CD4-positive, alpha-beta T cell (primary cell): ENCODE measurements around the gene NDNF. TPM values are rescaled to one million over a fixed set of nuclear protein-coding genes. Genes with fewer than 3 reads are reported as not detected.

Source experiments
- ATAC-seq: fragments of 200-7000 bp; cut with Tn5 transposase; one replicate; pipeline ENCODE4 v1.10.0; 2022; ENCODE audit warnings: mild to moderate bottlenecking; ENCODE audit not compliant: poor library complexity
- CTCF ChIA-PET: fragments of 350-600 bp; sonication (Branson Sonifier 250); formaldehyde crosslinking; loops from one replicate; lab custom pipeline; 2021; ENCODE audit warnings: antibody characterized with exemption, inconsistent platforms; lab: Charles Lee
- POLR2A ChIA-PET: fragments of 350-600 bp; sonication (Branson Sonifier 250); formaldehyde crosslinking; loops from one replicate; lab custom pipeline; 2021; ENCODE audit warnings: antibody characterized with exemption, inconsistent platforms; lab: Charles Lee
- DNase-seq, 14 experiments: peaks; one replicate each; pipeline ENCODE4 v3.0.0-alpha.2; 2013 to 2020; ENCODE audit warnings: mixed read lengths in 2 of 14
- H3K27ac ChIP-seq, 2 donors: one replicate each; pipeline versions ENCODE4 v1.5.1 to v1.7.0; 2013; ENCODE audit warnings: low read length in 2 of 2, low read depth in 1 of 2, mild to moderate bottlenecking in 1 of 2
- H3K27me3 ChIP-seq, 2 experiments: 1 replicate in 1 of 2; 2 replicates in 1 of 2; pipeline versions ENCODE4 v1.6.1 to v1.7.0; 2013; ENCODE audit warnings: low read length in 2 of 2, control low read depth in 1 of 2, mild to moderate bottlenecking in 1 of 2, moderate library complexity in 1 of 2; ENCODE audit not compliant: insufficient read depth in 2 of 2, control insufficient read depth in 1 of 2
- H3K36me3 ChIP-seq: one replicate; pipeline ENCODE4 v1.6.1; 2013; ENCODE audit warnings: low read length, control low read depth; ENCODE audit not compliant: insufficient read depth
- H3K4me1 ChIP-seq: one replicate; pipeline ENCODE4 v1.6.1; 2013; ENCODE audit warnings: low read length, control low read depth; ENCODE audit not compliant: insufficient read depth
- H3K4me3 ChIP-seq: one replicate; pipeline ENCODE4 v1.5.1; 2013; ENCODE audit warnings: mild to moderate bottlenecking, low read length, moderate library complexity
- H3K9me3 ChIP-seq, 2 experiments: 1 replicate in 1 of 2; 2 replicates in 1 of 2; pipeline versions ENCODE4 v1.6.1 to v1.7.0; 2013; ENCODE audit warnings: low read length in 2 of 2, mild to moderate bottlenecking in 2 of 2, control low read depth in 1 of 2, moderate library complexity in 1 of 2; ENCODE audit not compliant: control insufficient read depth in 1 of 2, insufficient read depth in 1 of 2
- H3K27ac Mint-ChIP-seq: one replicate; pipeline ENCODE4 v1.8.0; 2020; ENCODE audit warnings: mixed read lengths
- H3K27me3 Mint-ChIP-seq: one replicate; pipeline ENCODE4 v1.8.0; 2021; ENCODE audit warnings: mixed read lengths
- H3K36me3 Mint-ChIP-seq: one replicate; pipeline ENCODE4 v1.8.0; 2021; ENCODE audit warnings: low read depth, mixed read lengths
- H3K4me1 Mint-ChIP-seq: one replicate; pipeline ENCODE4 v1.8.0; 2021; ENCODE audit warnings: low read depth, mixed read lengths
- H3K4me3 Mint-ChIP-seq: one replicate; pipeline ENCODE4 v1.8.0; 2020; ENCODE audit warnings: mild to moderate bottlenecking, mixed read lengths
- H3K9me3 Mint-ChIP-seq: one replicate; pipeline ENCODE4 v1.8.0; 2020; ENCODE audit warnings: mixed read lengths
- intact Hi-C, 2 experiments: fragments of 100-400 bp; cut with DNase I in 1 of 2; cut with micrococcal nuclease in 1 of 2; formaldehyde crosslinking; loops; one replicate each; pipeline versions ENCODE4 v1.15.1 to v1.9.0; 2023 to 2025; cut with DNase I, micrococcal nuclease
- total RNA-seq, 174 experiments: library from RNA in 2 of 174; stranded (reverse) in 2 of 174; gene quantifications; one replicate each; pipeline ENCODE4 v1.2.3 and lab custom pipeline; 2021 to 2026
- TF ChIP-seq, protein P1 (sequence below): fragments of 200-600 bp; IDR thresholded peaks from one replicate; pipeline ENCODE4 v1.8.0; 2022; ENCODE audit warnings: antibody characterized with exemption, mild to moderate bottlenecking

Gene NDNF
- total RNA-seq, 2 experiments from 2014 or later, result 0.25 TPM; not detected in 1

DNA sequence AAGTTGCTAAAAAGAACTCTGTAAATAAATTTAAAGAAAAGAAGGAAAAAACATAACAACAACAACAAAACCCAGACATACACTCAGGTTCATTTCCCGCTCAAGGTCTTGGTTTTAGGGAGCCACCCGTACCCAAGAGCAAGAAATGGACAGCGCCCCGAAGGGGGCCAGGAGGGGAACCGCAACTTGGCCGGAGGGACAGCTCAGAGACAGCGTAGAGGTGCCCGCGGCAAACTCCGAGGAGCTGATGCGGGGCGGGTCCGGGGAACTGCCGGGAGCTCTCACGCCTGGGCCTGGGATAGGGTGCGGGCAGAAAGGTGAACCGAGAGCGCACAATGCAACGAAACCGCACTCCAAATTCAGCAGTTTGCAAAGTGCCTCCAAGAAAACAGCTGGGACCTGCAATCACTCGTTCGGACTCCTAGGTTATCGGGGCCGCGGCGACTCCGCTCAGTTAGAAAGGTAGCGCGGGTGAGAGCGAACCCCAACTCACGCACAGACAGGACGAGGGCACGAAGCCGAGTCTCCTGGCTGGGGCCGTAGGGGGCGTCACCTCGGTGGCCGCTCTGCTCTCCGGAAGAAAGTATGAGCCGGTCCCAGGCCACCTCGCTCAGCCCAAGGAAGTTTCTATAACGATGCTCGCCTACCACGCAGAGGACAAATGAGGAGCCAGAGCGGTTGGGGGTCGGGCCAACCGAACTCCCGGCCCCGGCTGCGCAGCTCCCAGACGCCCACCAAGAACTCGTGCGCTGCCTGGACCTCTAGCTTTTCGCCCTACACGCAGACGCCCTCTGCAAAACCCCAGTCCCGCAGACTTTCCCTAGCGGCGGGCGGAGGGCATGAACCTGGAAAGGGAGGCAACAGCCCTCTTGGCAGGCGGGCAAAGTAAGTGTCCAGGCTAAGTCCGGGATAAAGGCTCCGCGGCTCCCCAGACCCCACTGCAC lies 1.4 kb downstream of the NDNF start:
- H3K9me3 Mint-ChIP-seq, result no peaks in the 10 kb centered on the region
- TF ChIP-seq, protein P1, sequence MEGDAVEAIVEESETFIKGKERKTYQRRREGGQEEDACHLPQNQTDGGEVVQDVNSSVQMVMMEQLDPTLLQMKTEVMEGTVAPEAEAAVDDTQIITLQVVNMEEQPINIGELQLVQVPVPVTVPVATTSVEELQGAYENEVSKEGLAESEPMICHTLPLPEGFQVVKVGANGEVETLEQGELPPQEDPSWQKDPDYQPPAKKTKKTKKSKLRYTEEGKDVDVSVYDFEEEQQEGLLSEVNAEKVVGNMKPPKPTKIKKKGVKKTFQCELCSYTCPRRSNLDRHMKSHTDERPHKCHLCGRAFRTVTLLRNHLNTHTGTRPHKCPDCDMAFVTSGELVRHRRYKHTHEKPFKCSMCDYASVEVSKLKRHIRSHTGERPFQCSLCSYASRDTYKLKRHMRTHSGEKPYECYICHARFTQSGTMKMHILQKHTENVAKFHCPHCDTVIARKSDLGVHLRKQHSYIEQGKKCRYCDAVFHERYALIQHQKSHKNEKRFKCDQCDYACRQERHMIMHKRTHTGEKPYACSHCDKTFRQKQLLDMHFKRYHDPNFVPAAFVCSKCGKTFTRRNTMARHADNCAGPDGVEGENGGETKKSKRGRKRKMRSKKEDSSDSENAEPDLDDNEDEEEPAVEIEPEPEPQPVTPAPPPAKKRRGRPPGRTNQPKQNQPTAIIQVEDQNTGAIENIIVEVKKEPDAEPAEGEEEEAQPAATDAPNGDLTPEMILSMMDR, result no peak
- H3K27me3 Mint-ChIP-seq, result peaks cover 80% of the 10 kb centered on the region
- H3K4me3 Mint-ChIP-seq, result peak overlapping the region; percentile 87
- H3K36me3 Mint-ChIP-seq, result no peaks in the 10 kb centered on the region
- Histone ChIP-seq H3K36me3 (no peaks in the 10 kb centered on the region), H3K27me3 (peaks cover 26 to 64% of the 10 kb centered on the region in 2 experiments), H3K9me3 (peaks cover 0 to 12% of the 10 kb centered on the region in 2 experiments), H3K27ac (no peak overlapping the region), H3K4me1 (peaks cover 24% of the 10 kb centered on the region), H3K4me3 (peak overlapping the region; percentile 55)
- POLR2A ChIA-PET, result interaction anchor here (1.0 kb wide), 1 partner anchor 10 kb away, joined by 3 read pairs; no protein-coding TSS in a partner anchor
- DNase-seq (peak in 9 of 14 experiments; percentile 3 to 48 (median 24)), ATAC-seq (peak; percentile 26)
- CTCF ChIA-PET, result interaction anchor here (0.7 kb wide), 1 partner anchor 888 kb away, joined by 3 read pairs; no protein-coding TSS in a partner anchor
- peaks cover 34% of the 10 kb centered on the region for H3K4me1 Mint-ChIP-seq
- H3K27ac Mint-ChIP-seq, result no peak overlapping the region
- intact Hi-C loops, result loop anchor here in 1 of 2 experiments (5.0 kb wide), 1 partner anchor 526 kb away; no protein-coding TSS in a partner anchor

DNA sequence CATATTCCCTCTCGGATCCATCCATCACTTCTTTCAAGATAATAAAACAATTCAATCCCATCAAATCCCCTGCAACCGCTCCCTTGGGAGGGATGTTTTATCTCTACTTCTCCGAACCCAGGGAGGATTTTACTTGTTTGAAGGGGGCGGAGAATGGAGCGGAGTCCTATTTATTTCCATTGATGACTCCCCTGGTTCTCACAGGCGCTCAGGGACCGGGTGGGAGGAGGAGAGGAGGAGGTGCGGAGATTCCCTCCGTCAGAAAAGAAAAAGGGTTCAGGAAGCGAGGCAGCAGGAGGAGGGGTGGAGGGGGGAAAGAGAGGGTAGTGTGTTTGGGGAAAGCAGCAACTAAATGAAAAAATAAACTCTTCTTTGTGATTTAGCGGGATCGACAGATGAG lies 2.1 kb downstream of the NDNF start:
- Mint-ChIP-seq H3K4me1 (peaks cover 34% of the 10 kb centered on the region), H3K4me3 (peak overlapping the region; percentile 87), H3K27ac (no peak overlapping the region), H3K9me3 (no peaks in the 10 kb centered on the region), H3K27me3 (peaks cover 73% of the 10 kb centered on the region), H3K36me3 (no peaks in the 10 kb centered on the region)
- POLR2A ChIA-PET, result no interaction called here
- no peak for ATAC-seq
- Histone ChIP-seq H3K27me3 (peaks cover 26 to 58% of the 10 kb centered on the region in 2 experiments), H3K27ac (no peak overlapping the region), H3K4me3 (no peak overlapping the region), H3K9me3 (peaks cover 0 to 12% of the 10 kb centered on the region in 2 experiments), H3K4me1 (peaks cover 24% of the 10 kb centered on the region), H3K36me3 (no peaks in the 10 kb centered on the region)
- TF ChIP-seq, protein P1, result no peak
- intact Hi-C loops, result loop anchor here in 1 of 2 experiments (5.0 kb wide), 1 partner anchor 527 kb away; no protein-coding TSS in a partner anchor
- CTCF ChIA-PET, result no interaction called here
- DNase-seq, result no peak

DNA sequence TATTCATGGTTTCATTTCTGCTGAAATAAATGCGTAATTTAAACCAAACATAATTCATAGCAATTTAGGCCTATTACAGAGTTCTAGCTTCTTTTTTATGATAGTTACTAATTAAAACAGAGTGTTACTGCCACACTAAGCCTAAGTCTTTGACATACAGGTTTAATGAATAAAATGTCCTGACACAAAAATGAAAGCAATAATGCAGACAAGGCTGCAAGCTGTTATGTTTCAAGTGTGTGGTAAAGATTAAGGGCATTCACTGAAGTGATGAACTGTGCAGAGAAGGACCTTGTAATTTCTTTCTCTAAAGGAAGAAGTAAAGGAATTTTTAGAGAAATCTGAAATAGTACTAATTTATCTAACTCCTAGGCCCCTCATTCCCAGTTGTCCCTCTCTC lies 2.9 kb downstream of the NDNF start:
- ATAC-seq (no peak), DNase-seq (no peak)
- Histone ChIP-seq H3K4me3 (no peak overlapping the region), H3K4me1 (peaks cover 24% of the 10 kb centered on the region), H3K27me3 (peaks cover 26 to 51% of the 10 kb centered on the region in 2 experiments), H3K27ac (no peak overlapping the region), H3K36me3 (no peaks in the 10 kb centered on the region), H3K9me3 (peaks cover 0 to 12% of the 10 kb centered on the region in 2 experiments)
- TF ChIP-seq, protein P1, result no peak
- Mint-ChIP-seq H3K27ac (no peak overlapping the region), H3K27me3 (peaks cover 75% of the 10 kb centered on the region), H3K9me3 (no peaks in the 10 kb centered on the region), H3K36me3 (no peaks in the 10 kb centered on the region), H3K4me1 (peaks cover 34% of the 10 kb centered on the region), H3K4me3 (no peak overlapping the region)
- intact Hi-C loops, result no loop called here
- POLR2A ChIA-PET, result no interaction called here
- CTCF ChIA-PET, result no interaction called here
